Duodenal mucosa (tissue), 2 donors: ENCODE measurements around the gene EXOC4.

ENCODE experiments used
- H3K27ac ChIP-seq: one replicate; pipeline ENCODE4 v1.7.0; 2013; ENCODE audit warnings: low read depth, low read length
- H3K27me3 ChIP-seq, 2 donors: one replicate each; pipeline ENCODE4 v1.7.0; 2013; ENCODE audit warnings: low read length in 2 of 2, control low read depth in 1 of 2; ENCODE audit not compliant: insufficient read depth in 2 of 2, control insufficient read depth in 1 of 2
- H3K36me3 ChIP-seq, 2 donors: one replicate each; pipeline ENCODE4 v1.7.0; 2013; ENCODE audit warnings: low read length in 2 of 2, control low read depth in 1 of 2; ENCODE audit not compliant: insufficient read depth in 2 of 2, control insufficient read depth in 1 of 2
- H3K4me1 ChIP-seq, 2 donors: one replicate each; pipeline ENCODE4 v1.7.0; 2013; ENCODE audit warnings: low read length in 2 of 2, control low read depth in 1 of 2; ENCODE audit not compliant: insufficient read depth in 2 of 2, control insufficient read depth in 1 of 2
- H3K4me3 ChIP-seq, 2 donors: one replicate each; pipeline ENCODE4 v1.7.0; 2013; ENCODE audit warnings: low read length in 2 of 2, low read depth in 1 of 2
- H3K9ac ChIP-seq, 2 donors: one replicate each; pipeline ENCODE4 v1.7.0; 2013; ENCODE audit warnings: low read length in 2 of 2, low read depth in 1 of 2
- H3K9me3 ChIP-seq, 2 donors: one replicate each; pipeline ENCODE4 v1.7.0; 2013; ENCODE audit warnings: low read length in 2 of 2, control low read depth in 1 of 2; ENCODE audit not compliant: control insufficient read depth in 1 of 2

EXOC4 gene

DNA sequence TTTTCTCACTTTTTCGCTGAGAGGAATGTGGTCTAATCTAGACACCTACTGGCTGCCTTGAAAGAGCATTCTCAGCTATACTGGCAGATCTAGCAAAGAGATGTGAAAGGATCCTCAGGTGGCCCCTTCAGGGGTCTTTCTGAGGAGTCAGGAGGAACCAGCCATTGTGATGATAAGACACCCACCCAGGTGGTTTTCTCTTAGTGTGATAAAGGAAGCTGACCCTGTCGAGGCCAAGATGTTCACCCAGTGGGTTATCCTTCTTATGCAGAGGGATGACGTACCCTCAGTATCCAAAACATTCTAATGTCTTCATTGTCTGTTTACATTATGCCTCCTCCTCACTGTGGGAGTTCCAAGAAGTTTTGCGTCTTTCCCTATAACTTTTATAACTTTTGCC lies 776.0 kb downstream of the EXOC4 start:
- Histone ChIP-seq H3K27ac (no peak overlapping the region), H3K27me3 (no peaks in the 10 kb centered on the region), H3K9me3 (peaks cover 2 to 7% of the 10 kb centered on the region in 2 donors), H3K9ac (no peak overlapping the region), H3K4me3 (no peak overlapping the region), H3K4me1 (no peaks in the 10 kb centered on the region), H3K36me3 (no peaks in the 10 kb centered on the region)

DNA sequence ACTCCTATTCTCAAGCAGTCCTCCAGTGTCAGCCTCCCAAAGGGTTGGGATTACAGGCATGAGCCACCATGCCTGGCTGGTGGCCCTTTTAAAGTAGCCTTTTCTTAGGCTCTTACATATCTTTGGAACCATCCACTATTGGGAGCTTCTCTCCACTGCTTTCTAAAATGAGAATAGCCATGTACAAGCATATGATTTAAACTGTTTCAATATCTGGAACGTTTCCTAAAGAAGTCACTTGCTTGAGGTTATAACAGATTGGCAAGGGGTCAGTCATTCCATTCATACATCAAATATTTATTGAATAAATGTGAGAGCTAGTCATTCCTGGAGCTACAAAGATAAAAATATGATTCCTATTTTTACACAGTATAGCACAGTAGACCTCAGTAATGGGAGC lies 776.9 kb downstream of the EXOC4 start:
- H3K9ac ChIP-seq, result no peak overlapping the region
- peaks cover 2 to 7% of the 10 kb centered on the region in 2 donors for H3K9me3 ChIP-seq
- H3K27ac ChIP-seq, result no peak overlapping the region
- no peaks in the 10 kb centered on the region for H3K4me1 ChIP-seq
- no peaks in the 10 kb centered on the region for H3K36me3 ChIP-seq
- H3K4me3 ChIP-seq, result no peak overlapping the region
- no peaks in the 10 kb centered on the region for H3K27me3 ChIP-seq

DNA sequence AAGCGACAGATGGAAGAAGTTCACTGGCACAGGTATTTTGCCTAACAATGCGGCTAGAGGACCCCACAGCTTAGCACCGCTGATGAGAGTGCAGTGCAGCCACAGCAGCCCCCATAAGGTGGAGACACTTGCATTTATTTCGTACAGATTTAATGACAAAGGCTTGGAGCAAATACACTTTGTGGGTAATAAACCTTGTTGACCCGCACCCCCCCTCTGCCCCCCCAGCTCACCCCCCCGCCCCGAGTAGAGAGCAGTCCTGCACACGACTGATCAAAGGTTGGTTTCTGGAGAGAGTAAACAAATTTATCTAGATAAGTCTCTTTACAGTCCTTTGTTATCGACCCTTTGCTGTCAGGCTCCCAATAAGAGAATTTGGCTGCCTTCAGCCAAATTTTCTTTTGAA lies 777.6 kb downstream of the EXOC4 start:
- Histone ChIP-seq H3K4me1 (no peaks in the 10 kb centered on the region), H3K36me3 (no peaks in the 10 kb centered on the region), H3K9me3 (peaks cover 2 to 7% of the 10 kb centered on the region in 2 donors), H3K27ac (no peak overlapping the region), H3K4me3 (no peak overlapping the region), H3K9ac (no peak overlapping the region), H3K27me3 (no peaks in the 10 kb centered on the region)

- Histone ChIP-seq H3K27me3 (no peaks in the 10 kb centered on the region), H3K9ac (no peak overlapping the region), H3K27ac (no peak overlapping the region), H3K4me3 (no peak overlapping the region), H3K4me1 (no peaks in the 10 kb centered on the region), H3K36me3 (no peaks in the 10 kb centered on the region), H3K9me3 (peaks cover 2 to 7% of the 10 kb centered on the region in 2 donors)
These were observed 779.1 kb downstream of the EXOC4 start for GRCh38 chr7:134031835-134032617.

- no peaks in the 10 kb centered on the region for H3K4me1 ChIP-seq
- H3K27me3 ChIP-seq, result no peaks in the 10 kb centered on the region
- no peak overlapping the region for H3K4me3 ChIP-seq
- H3K9me3 ChIP-seq, result peaks cover 2 to 7% of the 10 kb centered on the region in 2 donors
- no peaks in the 10 kb centered on the region for H3K36me3 ChIP-seq
- H3K27ac ChIP-seq, result no peak overlapping the region
- no peak overlapping the region for H3K9ac ChIP-seq
These were observed 781.8 kb downstream of the EXOC4 start for GRCh38 chr7:134034652-134035051.

- Histone ChIP-seq H3K4me1 (no peaks in the 10 kb centered on the region), H3K27ac (no peak overlapping the region), H3K4me3 (no peak overlapping the region)
These were observed 785.1 kb downstream of the EXOC4 start for GRCh38 chr7:134037991-134038390.

GRCh38 chr7:134040988-134041387 lies 788.1 kb downstream of the EXOC4 start:
- Histone ChIP-seq H3K36me3 (no peaks in the 10 kb centered on the region), H3K27me3 (no peaks in the 10 kb centered on the region), H3K4me1 (no peaks in the 10 kb centered on the region), H3K9me3 (no peaks in the 10 kb centered on the region), H3K4me3 (no peak overlapping the region), H3K9ac (no peak overlapping the region), H3K27ac (no peak overlapping the region)

More at GRCh38 chr7:134037991-134038390, 785.1 kb downstream of the EXOC4 start:
- no peaks in the 10 kb centered on the region for H3K9me3 ChIP-seq
- no peaks in the 10 kb centered on the region for H3K36me3 ChIP-seq
- no peaks in the 10 kb centered on the region for H3K27me3 ChIP-seq
- H3K9ac ChIP-seq, result no peak overlapping the region

- no peak overlapping the region for H3K27ac ChIP-seq
- no peaks in the 10 kb centered on the region for H3K36me3 ChIP-seq
- H3K4me3 ChIP-seq, result no peak overlapping the region
- H3K4me1 ChIP-seq, result no peaks in the 10 kb centered on the region
- no peaks in the 10 kb centered on the region for H3K27me3 ChIP-seq
- no peak overlapping the region for H3K9ac ChIP-seq
- no peaks in the 10 kb centered on the region for H3K9me3 ChIP-seq
These were observed 788.6 kb downstream of the EXOC4 start for GRCh38 chr7:134041477-134041876.

- H3K9ac ChIP-seq, result no peak overlapping the region
- H3K4me3 ChIP-seq, result no peak overlapping the region
- no peak overlapping the region for H3K27ac ChIP-seq
- H3K9me3 ChIP-seq, result no peaks in the 10 kb centered on the region
- H3K36me3 ChIP-seq, result no peaks in the 10 kb centered on the region
- H3K27me3 ChIP-seq, result no peaks in the 10 kb centered on the region
- H3K4me1 ChIP-seq, result no peaks in the 10 kb centered on the region
These were observed 789.4 kb downstream of the EXOC4 start for GRCh38 chr7:134042307-134042706.

DNA sequence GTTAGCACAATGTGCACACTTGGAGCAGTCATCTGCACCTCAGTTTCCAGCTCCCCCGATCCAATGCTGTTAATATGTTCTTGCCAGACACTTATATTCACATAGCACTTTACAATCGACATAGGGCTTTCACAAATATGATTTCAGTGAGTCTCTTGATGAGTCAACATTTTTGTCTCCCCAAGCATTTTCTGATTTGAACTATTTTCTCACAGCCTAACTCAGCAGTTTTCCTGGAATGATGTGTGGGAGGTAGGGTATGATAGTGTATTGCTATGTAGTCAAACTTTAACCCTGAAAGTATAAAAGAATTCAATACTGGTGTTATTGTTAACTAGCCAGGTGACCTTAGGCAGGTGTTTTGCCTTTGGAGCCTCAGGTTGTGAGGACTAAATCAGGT lies 791.8 kb downstream of the EXOC4 start:
- Histone ChIP-seq H3K4me3 (no peak overlapping the region), H3K27me3 (no peaks in the 10 kb centered on the region), H3K9me3 (no peaks in the 10 kb centered on the region), H3K9ac (no peak overlapping the region), H3K4me1 (no peaks in the 10 kb centered on the region), H3K36me3 (no peaks in the 10 kb centered on the region), H3K27ac (no peak overlapping the region)
